SH-SY5Y (cell line): ENCODE results near the gene SEC61A2.

Experiments
- GATA2 ChIP-seq: IDR thresholded peaks from 2 replicates; pipeline ENCODE4 v1.6.1; 2011; ENCODE audit warnings: mild to moderate bottlenecking, low read depth, low read length
- GATA3 ChIP-seq: IDR thresholded peaks from 2 replicates; pipeline ENCODE4 v1.6.1; 2011; ENCODE audit warnings: low read depth, mild to moderate bottlenecking, low read length, moderate library complexity

DNA sequence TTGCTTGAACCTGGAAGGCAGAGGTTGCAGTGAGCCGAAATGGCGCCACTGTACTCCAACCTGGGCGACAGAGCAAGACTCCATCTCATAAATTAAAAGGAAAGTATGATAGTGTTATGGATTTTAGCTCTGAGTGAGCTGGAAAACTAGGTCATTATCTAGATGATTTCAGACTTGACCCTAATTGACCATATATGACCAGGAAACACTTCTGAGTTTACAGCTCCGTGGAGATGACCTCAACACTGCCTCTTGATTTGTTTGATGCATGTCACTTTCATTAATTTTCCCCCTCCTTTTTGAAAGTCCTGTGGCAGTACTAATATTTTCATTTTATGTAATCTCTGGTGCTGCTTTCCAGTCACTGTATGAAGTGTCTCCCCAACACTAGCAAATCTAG, 7.8 kb upstream of the SEC61A2 start:
- TF ChIP-seq GATA2 (no peak), GATA3 (no peak)
